Neural cell (in vitro differentiated cells): ENCODE data around the gene PERCC1. TPM values are rescaled to one million over a fixed set of nuclear protein-coding genes. Genes with fewer than 3 reads are reported as not detected.

Experiments
- H2AFZ ChIP-seq: fragments of 200-600, 300-800 bp; sonication (generic), shearing (Covaris generic); 2 replicates; pipeline ENCODE4 v1.6.0; 2014; ENCODE audit warnings: low read depth, mild to moderate bottlenecking, antibody characterized with exemption, low read length, moderate library complexity
- H3F3A ChIP-seq: fragments of 200-600 bp; shearing (Covaris generic); 2 replicates; pipeline ENCODE4 v1.6.1; 2016; ENCODE audit warnings: mild to moderate bottlenecking, moderate library complexity, mixed read lengths, antibody characterized with exemption, low read length; ENCODE audit not compliant: insufficient read depth, poor library complexity, severe bottlenecking
- H3K27ac ChIP-seq: fragments of 200-600, 300-800 bp; sonication (generic), shearing (Covaris generic); 2 replicates; pipeline ENCODE4 v1.5.1; 2014; ENCODE audit warnings: mild to moderate bottlenecking, low read length, moderate library complexity
- H3K27me3 ChIP-seq: fragments of 300-800, 200-600 bp; sonication (generic), shearing (Covaris generic); 2 replicates; pipeline ENCODE4 v1.6.0; 2014; ENCODE audit warnings: mild to moderate bottlenecking, low read depth, low read length, moderate library complexity; ENCODE audit not compliant: insufficient read depth
- H3K36me3 ChIP-seq: fragments of 300-800, 200-600 bp; sonication (generic), shearing (Covaris generic); 2 replicates; pipeline ENCODE4 v1.5.1; 2014; ENCODE audit warnings: mild to moderate bottlenecking, antibody characterized with exemption, low read length, moderate library complexity; ENCODE audit not compliant: insufficient read depth
- H3K4me2 ChIP-seq: fragments of 300-800, 200-600 bp; sonication (generic), shearing (Covaris generic); 2 replicates; pipeline ENCODE4 v1.6.0; 2014; ENCODE audit warnings: mild to moderate bottlenecking, low read length
- H3K4me3 ChIP-seq: fragments of 300-800, 200-600 bp; sonication (generic), shearing (Covaris generic); 2 replicates; pipeline ENCODE4 v1.5.1; 2014; ENCODE audit warnings: mild to moderate bottlenecking, low read length, moderate library complexity
- H3K79me2 ChIP-seq: fragments of 200-600 bp; shearing (Covaris generic); replicated peaks from 2 replicates; pipeline ENCODE4 v1.6.0; 2014; ENCODE audit warnings: mild to moderate bottlenecking, low read length, moderate library complexity; ENCODE audit not compliant: insufficient read depth
- H3K9ac ChIP-seq: fragments of 300-800, 200-600 bp; sonication (generic), shearing (Covaris generic); 2 replicates; pipeline ENCODE4 v1.6.1; 2016; ENCODE audit warnings: mild to moderate bottlenecking, low read length, mixed read lengths
- H3K9me2 ChIP-seq: fragments of 200-600 bp; shearing (Covaris generic); 2 replicates; pipeline ENCODE4 v1.6.1; 2016; ENCODE audit warnings: mild to moderate bottlenecking, low read length, mixed read lengths; ENCODE audit not compliant: insufficient read depth
- H3K9me3 ChIP-seq: fragments of 200-600, 300-800 bp; sonication (generic), shearing (Covaris generic); 2 replicates; pipeline ENCODE4 v1.6.1; 2016; ENCODE audit warnings: mild to moderate bottlenecking, mixed run types, low read length, moderate library complexity, mixed read lengths
- H4K20me1 ChIP-seq: fragments of 200-600 bp; shearing (Covaris generic); 2 replicates; pipeline ENCODE4 v1.6.1; 2016; ENCODE audit warnings: mild to moderate bottlenecking, mixed run types; ENCODE audit not compliant: insufficient read depth
- CTCF ChIP-seq: fragments of 450-650 bp; IDR thresholded peaks from 2 replicates; pipeline ENCODE4 v1.5.1; 2014; ENCODE audit warnings: antibody characterized with exemption, mild to moderate bottlenecking, moderate library complexity; ENCODE audit not compliant: poor library complexity, severe bottlenecking
- EP300 ChIP-seq: fragments of 450-650 bp; conservative IDR thresholded peaks from 2 replicates; pipeline ENCODE4 v1.6.1; 2014; ENCODE audit warnings: antibody characterized with exemption, mild to moderate bottlenecking, moderate library complexity; ENCODE audit not compliant: poor library complexity, severe bottlenecking
- EZH2 ChIP-seq: fragments of 200-600, 300-800 bp; shearing (Covaris generic), sonication (generic); IDR thresholded peaks from 2 replicates; pipeline ENCODE4 v1.6.1; 2014; ENCODE audit warnings: antibody characterized with exemption, low read length, borderline replicate concordance, mild to moderate bottlenecking; ENCODE audit not compliant: insufficient read depth, poor library complexity, severe bottlenecking
- MXI1 ChIP-seq: fragments of 450-650 bp; conservative IDR thresholded peaks from 2 replicates; pipeline ENCODE4 v1.6.1; 2014; ENCODE audit warnings: antibody characterized with exemption, mild to moderate bottlenecking; ENCODE audit not compliant: poor library complexity, severe bottlenecking
- POLR2AphosphoS5 ChIP-seq: IDR thresholded peaks from 2 replicates; pipeline ENCODE4 v1.6.1; 2012
- RAD21 ChIP-seq: fragments of 450-650 bp; conservative IDR thresholded peaks from 2 replicates; pipeline ENCODE4 v1.6.1; 2014; ENCODE audit warnings: antibody characterized with exemption, mild to moderate bottlenecking, moderate library complexity
- REST ChIP-seq: IDR thresholded peaks from 2 replicates; pipeline ENCODE4 v1.6.1; 2012; ENCODE audit warnings: borderline replicate concordance
- SMC3 ChIP-seq: fragments of 450-650 bp; conservative IDR thresholded peaks from 2 replicates; pipeline ENCODE4 v1.6.1; 2014; ENCODE audit warnings: antibody characterized with exemption, mild to moderate bottlenecking, moderate library complexity; ENCODE audit not compliant: poor library complexity
- TAF1 ChIP-seq: IDR thresholded peaks from 2 replicates; pipeline ENCODE4 v1.6.1; 2012; ENCODE audit warnings: low read depth
- polyA plus RNA-seq: library from polyadenylated mRNA; depleted of rRNA; stranded (reverse); fragments of >200 nt; gene quantifications from 2 replicates; pipeline ENCODE4 v1.2.3, GENCODE V29; 2014

PERCC1 gene
- polyA plus RNA-seq, 1 donor from 2014 or later, result not detected

GRCh38 chr16:1474796-1475551 is 44.1 kb downstream of the PERCC1 start, which contains the start of gene CLCN7:
Gene CLCN7 (minus strand): TSS chr16:1475028. CDS start chr16:1474974, 54 bp downstream.
- Histone ChIP-seq H3K79me2 (peaks cover 17% of the 10 kb centered on the region), H3K36me3 (no peaks in the 10 kb centered on the region), H3K9me2 (no peaks in the 10 kb centered on the region), H2AFZ (peak within 1 kb of the TSS; percentile 83), H3F3A (no peaks in the 10 kb centered on the region), H3K4me3 (peak within 1 kb of the TSS; percentile 88), H4K20me1 (no peaks in the 10 kb centered on the region), H3K9me3 (no peaks in the 10 kb centered on the region), H3K4me2 (peak within 1 kb of the TSS; percentile 95), H3K9ac (peak within 1 kb of the TSS; percentile 91), H3K27ac (peak within 1 kb of the TSS; percentile 75), H3K27me3 (no peaks in the 10 kb centered on the region)
- no peak for TF ChIP-seq REST
- TF ChIP-seq MXI1, result peak; percentile 97
- peak; percentile 50 for TF ChIP-seq EP300
- TF ChIP-seq POLR2AphosphoS5, result peak; percentile 86
- TF ChIP-seq TAF1, result no peak
- no peak for TF ChIP-seq EZH2
- TF ChIP-seq RAD21, result no peak
- no peak for TF ChIP-seq CTCF
- peak; percentile 29 for TF ChIP-seq SMC3

DNA sequence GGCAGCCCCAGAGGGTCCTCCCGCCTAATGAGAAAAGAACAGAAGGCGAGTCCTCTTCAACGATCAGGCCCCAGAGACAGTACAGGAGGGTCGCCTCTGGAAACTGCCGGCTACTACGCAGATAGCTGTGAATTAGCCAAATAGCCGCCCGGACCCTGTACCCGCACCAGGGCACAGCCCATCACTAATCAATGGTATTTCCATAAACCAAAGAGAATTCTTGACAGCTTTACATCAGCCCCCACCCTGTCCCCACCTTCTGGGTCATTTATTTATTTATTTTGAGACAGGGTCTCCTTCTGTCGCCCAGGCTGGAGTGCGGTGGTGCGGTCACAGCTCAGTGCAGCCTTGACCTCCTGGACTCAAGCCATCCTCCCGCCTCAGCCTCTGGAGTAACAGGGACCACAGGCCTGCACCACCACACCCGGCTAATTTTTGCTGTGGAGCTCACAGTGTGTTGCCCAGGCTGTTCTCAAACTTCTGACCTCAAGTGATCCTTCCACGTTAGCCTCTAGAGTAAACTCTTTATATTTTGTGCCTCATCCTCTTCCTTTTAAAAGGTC is 44.8 kb downstream of the PERCC1 start:
- H3K27me3 ChIP-seq, result no peaks in the 10 kb centered on the region
- H2AFZ ChIP-seq, result peak overlapping the region; percentile 83
- H4K20me1 ChIP-seq, result no peaks in the 10 kb centered on the region
- H3K4me3 ChIP-seq, result peak overlapping the region; percentile 88
- H3K79me2 ChIP-seq, result peaks cover 17% of the 10 kb centered on the region
- TF ChIP-seq EZH2 (no peak), SMC3 (no peak), REST (no peak), CTCF (no peak), POLR2AphosphoS5 (no peak), TAF1 (no peak), MXI1 (no peak), EP300 (no peak), RAD21 (no peak)
- no peaks in the 10 kb centered on the region for H3K9me2 ChIP-seq
- H3F3A ChIP-seq, result no peaks in the 10 kb centered on the region
- H3K9me3 ChIP-seq, result no peaks in the 10 kb centered on the region
- H3K36me3 ChIP-seq, result no peaks in the 10 kb centered on the region
- H3K4me2 ChIP-seq, result peak overlapping the region; percentile 58
- peak overlapping the region; percentile 91 for H3K9ac ChIP-seq
- peak overlapping the region; percentile 75 for H3K27ac ChIP-seq
